Activated naive CD8-positive, alpha-beta T cell treated with anti-CD3 and anti-CD28 coated beads for 36 hours (primary cell): ENCODE results near the gene PIANP. TPM values are rescaled to one million over a fixed set of nuclear protein-coding genes. Genes with fewer than 3 reads are reported as not detected.
A peak's percentile ranks its signal among the peaks of the same experiment; 100 is the strongest.
"Not testable (repeated sequence)": the region's sequence is repeated elsewhere in the genome, so short reads cannot be mapped to it uniquely, and the experiment has no call there.

Experiments used
- DNase-seq: peaks from one replicate; pipeline ENCODE4 v3.0.0; 2021
- H3K27ac Mint-ChIP-seq: one replicate; pipeline ENCODE4 v1.8.0; 2022; ENCODE audit warnings: mild to moderate bottlenecking, moderate library complexity, mixed read lengths
- H3K27me3 Mint-ChIP-seq: one replicate; pipeline ENCODE4 v1.8.0; 2022; ENCODE audit warnings: mild to moderate bottlenecking, mixed read lengths
- H3K36me3 Mint-ChIP-seq: one replicate; pipeline ENCODE4 v1.8.0; 2021; ENCODE audit warnings: mild to moderate bottlenecking, mixed read lengths
- H3K4me1 Mint-ChIP-seq: one replicate; pipeline ENCODE4 v1.8.0; 2021; ENCODE audit warnings: mixed read lengths
- H3K4me3 Mint-ChIP-seq: one replicate; pipeline ENCODE4 v1.8.0; 2022; ENCODE audit warnings: mild to moderate bottlenecking, moderate library complexity, mixed read lengths
- H3K9me3 Mint-ChIP-seq: one replicate; pipeline ENCODE4 v1.8.0; 2022; ENCODE audit warnings: mixed read lengths
- total RNA-seq, 2 experiments: library from RNA; stranded (reverse); gene quantifications; one replicate each; pipeline ENCODE4 v1.2.3, GENCODE V29; 2021

The PIANP gene, protein sequence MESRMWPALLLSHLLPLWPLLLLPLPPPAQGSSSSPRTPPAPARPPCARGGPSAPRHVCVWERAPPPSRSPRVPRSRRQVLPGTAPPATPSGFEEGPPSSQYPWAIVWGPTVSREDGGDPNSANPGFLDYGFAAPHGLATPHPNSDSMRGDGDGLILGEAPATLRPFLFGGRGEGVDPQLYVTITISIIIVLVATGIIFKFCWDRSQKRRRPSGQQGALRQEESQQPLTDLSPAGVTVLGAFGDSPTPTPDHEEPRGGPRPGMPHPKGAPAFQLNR
- total RNA-seq, result under 1 TPM in 1 of 2 experiments, not detected in 1; 0.37 TPM

DNA sequence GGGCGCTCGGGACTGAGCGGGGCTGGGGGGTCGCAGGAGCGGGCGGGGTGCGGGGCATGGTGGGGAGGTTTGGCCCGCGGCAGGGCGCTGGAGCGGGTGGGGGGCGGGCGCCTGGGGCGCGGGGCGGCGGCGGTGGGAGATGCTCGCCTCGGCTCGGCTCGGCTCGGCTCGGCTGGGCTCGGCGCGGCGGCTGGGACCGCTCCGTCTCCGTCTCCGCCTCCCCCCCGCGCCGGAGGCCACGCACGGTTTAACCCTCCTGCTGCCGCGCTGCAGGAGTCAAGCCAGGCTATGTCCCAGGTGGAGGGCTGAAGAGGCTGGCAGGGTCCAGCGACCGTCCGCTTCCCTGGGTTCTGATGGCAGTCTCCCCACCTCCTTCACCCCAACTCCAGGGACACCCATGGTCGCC, at the start of gene PIANP:
PIANP (minus strand) TSS at position 170 of the 406 bp plus-strand sequence. CDS start 2,754 bp downstream, outside the sequence.
- H3K9me3 Mint-ChIP-seq, result no peaks in the 10 kb centered on the region
- peaks cover 6% of the 10 kb centered on the region for H3K4me1 Mint-ChIP-seq
- peaks cover 65% of the 10 kb centered on the region for H3K27me3 Mint-ChIP-seq
- peak within 1 kb of the TSS; percentile 65 for H3K4me3 Mint-ChIP-seq
- peak; percentile 51 for DNase-seq
- H3K27ac Mint-ChIP-seq, result no peak within 1 kb of the TSS
- no peaks in the 10 kb centered on the region for H3K36me3 Mint-ChIP-seq

DNA sequence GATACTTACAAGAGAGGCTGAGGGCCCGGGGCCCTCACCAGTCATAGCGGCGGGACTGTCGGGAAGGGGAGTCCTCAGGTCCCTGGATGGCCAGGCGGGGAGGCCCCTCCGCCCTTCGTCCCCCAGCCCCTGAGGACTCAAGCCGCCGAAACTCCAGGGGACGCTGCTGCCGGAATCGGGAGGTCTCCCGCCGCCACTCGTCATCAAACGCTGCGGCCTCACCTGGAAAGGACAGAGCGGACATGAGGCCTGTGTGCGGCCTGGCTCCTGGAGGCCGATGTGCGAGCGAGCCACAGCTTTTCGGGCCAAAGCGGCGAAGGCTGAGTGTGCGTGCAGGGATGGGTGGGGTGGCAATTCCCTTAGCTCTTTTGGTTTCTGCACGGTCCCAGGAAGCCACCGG, 48.1 kb upstream of the PIANP start:
- peaks cover 42% of the 10 kb centered on the region for H3K36me3 Mint-ChIP-seq
- H3K27me3 Mint-ChIP-seq, result no peaks in the 10 kb centered on the region
- no peaks in the 10 kb centered on the region for H3K9me3 Mint-ChIP-seq

DNA sequence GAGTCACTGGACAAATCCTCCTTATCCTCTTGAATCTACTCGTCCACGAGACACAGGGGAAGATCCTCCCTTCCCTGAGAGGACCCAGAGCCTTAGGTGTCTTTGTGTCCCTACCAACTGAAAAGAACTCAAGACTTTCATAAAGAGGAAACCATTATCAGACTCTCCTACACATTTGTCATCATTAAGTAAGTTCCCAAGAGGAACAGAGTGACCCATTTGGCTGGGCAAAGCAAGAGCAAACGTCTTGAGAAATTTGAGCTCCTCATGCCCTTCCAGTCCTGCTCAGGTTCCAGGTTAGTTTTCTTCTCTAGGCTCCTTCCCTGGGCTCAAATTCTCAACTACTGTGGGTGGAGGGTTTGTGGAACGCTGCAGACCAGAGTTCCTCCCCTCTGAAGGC, 46.6 kb upstream of the PIANP start:
- peaks cover 37% of the 10 kb centered on the region for H3K4me1 Mint-ChIP-seq

More for the DNA sequence above, 48.1 kb upstream of the PIANP start:
- H3K4me3 Mint-ChIP-seq, result no peak overlapping the region
- peaks cover 27% of the 10 kb centered on the region for H3K4me1 Mint-ChIP-seq
- no peak overlapping the region for H3K27ac Mint-ChIP-seq
- no peak for DNase-seq

DNA sequence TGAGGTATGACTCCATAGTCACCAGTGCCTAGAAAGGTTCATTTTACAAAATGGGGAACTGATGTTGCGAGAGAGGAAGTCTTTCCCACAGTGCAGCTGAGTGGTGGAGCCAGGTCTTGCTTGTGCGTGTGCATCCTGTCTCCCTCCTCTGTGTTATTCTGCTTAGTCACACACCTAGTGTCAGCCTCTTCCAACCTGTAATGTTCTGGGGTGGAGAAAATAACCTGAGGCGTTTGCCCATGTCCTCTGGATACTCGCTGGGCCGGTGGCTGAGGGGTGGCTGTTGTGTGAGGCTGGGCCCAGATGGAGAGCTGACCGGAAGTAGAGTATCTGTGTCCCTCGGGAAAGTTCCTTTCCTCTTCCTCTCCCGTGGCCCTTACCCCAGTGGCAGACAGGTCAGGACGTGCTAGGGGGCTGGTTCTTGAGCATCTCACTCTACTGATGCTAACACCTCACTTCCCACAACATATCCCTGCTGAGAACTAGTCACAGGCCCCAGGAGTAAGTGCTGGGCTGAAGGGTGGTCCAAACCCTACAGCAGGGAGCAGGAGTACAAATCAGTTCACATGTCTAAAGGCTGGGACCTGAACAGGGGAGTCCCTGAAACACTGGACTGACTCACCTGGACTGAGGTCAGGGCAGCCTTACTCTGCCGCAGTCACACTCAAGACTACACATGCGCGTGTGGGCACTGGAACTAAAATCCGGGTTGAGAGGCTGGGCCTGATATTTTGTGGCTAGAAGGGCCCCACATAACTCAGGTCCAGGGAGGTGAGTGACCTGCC, 45.3 kb upstream of the PIANP start:
- H3K27ac Mint-ChIP-seq, result peak overlapping the region; percentile 77
- no peak for DNase-seq
- no peaks in the 10 kb centered on the region for H3K9me3 Mint-ChIP-seq
- H3K36me3 Mint-ChIP-seq, result peaks cover 44% of the 10 kb centered on the region
- no peaks in the 10 kb centered on the region for H3K27me3 Mint-ChIP-seq
- H3K4me1 Mint-ChIP-seq, result peaks cover 27% of the 10 kb centered on the region
- H3K4me3 Mint-ChIP-seq, result no peak overlapping the region

More for the DNA sequence above, 46.6 kb upstream of the PIANP start:
- Mint-ChIP-seq H3K27me3 (no peaks in the 10 kb centered on the region), H3K9me3 (no peaks in the 10 kb centered on the region), H3K36me3 (peaks cover 46% of the 10 kb centered on the region), H3K4me3 (no peak overlapping the region), H3K27ac (peak overlapping the region; percentile 68)
- no peak for DNase-seq

DNA sequence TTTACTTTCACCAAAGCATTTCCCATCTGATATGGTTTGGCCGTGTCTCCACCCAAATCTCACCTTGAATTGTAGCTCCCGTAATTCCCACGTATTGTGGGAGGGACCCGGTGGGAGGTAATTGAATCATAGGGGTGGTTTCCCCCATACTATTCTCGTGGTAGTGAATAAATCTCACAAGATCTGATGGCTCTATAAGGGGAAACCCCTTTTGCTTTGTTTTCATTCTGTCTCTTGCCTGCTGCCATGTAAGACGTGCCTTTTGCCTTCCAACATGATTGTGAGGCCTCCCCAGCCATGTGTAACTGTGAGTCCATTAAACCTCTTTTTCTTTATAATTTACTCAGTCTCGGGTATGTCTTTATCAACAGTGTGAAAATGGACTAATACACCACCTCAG, 42.7 kb upstream of the PIANP start:
- H3K27me3 Mint-ChIP-seq, result not testable (repeated sequence)
- peak overlapping the region; percentile 52 for H3K27ac Mint-ChIP-seq
- peaks cover 33% of the 10 kb centered on the region for H3K36me3 Mint-ChIP-seq

DNA sequence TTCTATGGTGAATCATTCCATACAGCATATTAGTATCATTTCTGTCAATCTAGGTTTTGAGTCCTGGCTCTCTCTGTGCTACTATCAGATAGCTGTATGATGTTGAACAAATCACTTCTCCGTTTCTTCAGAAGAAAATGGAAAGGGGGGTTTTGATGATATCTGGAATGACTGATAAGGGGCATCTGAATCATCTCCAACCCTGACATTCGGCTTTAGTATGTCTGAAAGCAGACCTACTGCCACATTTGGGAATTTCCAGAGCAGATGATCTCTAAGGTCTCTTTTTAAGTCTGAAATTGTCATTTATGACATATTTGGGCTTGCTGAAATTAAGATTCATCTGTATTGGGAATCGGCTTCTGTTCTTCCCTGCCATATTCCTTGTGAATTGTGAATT, 42.2 kb upstream of the PIANP start:
- peak overlapping the region; percentile 52 for H3K27ac Mint-ChIP-seq

More for the DNA sequence above, 42.7 kb upstream of the PIANP start:
- not testable (repeated sequence) for H3K4me3 Mint-ChIP-seq, H3K9me3 Mint-ChIP-seq, DNase-seq
- H3K4me1 Mint-ChIP-seq, result peaks cover 27% of the 10 kb centered on the region

DNA sequence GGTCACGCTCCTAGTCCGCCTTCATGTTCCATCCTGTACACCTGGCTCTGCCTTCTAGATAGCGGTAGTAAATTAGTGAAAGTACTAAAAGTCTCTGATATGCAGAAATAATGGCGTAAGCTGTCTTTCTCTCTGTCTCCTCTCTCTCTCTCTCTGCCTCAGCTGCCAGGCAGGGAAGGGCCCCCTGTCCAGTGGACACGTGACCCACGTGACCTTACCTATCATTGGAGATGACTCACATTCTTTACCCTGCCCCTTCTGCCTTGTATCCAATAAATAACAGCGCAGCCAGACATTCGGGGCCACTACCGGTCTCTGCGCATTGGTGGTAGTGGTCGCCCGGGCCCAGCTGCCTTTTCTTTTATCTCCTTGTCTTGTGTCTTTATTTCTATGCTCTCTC, 41.5 kb upstream of the PIANP start:
- Mint-ChIP-seq H3K36me3 (peaks cover 23% of the 10 kb centered on the region), H3K4me1 (peaks cover 27% of the 10 kb centered on the region)
- H3K27me3 Mint-ChIP-seq, DNase-seq, H3K27ac Mint-ChIP-seq, H3K4me3 Mint-ChIP-seq, H3K9me3 Mint-ChIP-seq: not testable (repeated sequence)

More for the DNA sequence above, 42.2 kb upstream of the PIANP start:
- no peak overlapping the region for H3K4me3 Mint-ChIP-seq
- H3K27me3 Mint-ChIP-seq, result no peaks in the 10 kb centered on the region
- no peak for DNase-seq
- peaks cover 30% of the 10 kb centered on the region for H3K36me3 Mint-ChIP-seq
- H3K9me3 Mint-ChIP-seq, result no peaks in the 10 kb centered on the region
- H3K4me1 Mint-ChIP-seq, result peaks cover 27% of the 10 kb centered on the region

DNA sequence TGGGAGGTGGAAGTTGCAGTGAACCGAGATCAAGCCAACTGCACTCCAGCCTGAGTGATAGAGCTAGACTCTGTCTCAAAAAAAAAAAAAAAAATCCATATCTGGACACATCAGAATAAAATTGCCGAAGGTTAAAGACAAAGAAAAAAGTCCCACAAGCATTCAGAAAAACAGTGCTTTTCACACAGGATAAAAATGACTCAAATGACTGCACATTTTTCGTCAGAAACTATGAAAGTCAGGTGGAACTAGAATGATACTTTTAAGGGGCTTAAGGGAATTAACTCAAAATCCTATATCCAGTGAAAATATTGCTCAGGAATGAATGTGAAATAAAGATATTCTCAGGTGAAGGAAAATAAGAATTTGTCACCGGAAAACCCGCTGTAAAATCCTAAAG, 36.1 kb upstream of the PIANP start:
- Mint-ChIP-seq H3K36me3 (peaks cover 3% of the 10 kb centered on the region), H3K4me3 (no peak overlapping the region), H3K27ac (no peak overlapping the region), H3K4me1 (peaks cover 4% of the 10 kb centered on the region), H3K27me3 (no peaks in the 10 kb centered on the region), H3K9me3 (no peaks in the 10 kb centered on the region)
- DNase-seq, result no peak

DNA sequence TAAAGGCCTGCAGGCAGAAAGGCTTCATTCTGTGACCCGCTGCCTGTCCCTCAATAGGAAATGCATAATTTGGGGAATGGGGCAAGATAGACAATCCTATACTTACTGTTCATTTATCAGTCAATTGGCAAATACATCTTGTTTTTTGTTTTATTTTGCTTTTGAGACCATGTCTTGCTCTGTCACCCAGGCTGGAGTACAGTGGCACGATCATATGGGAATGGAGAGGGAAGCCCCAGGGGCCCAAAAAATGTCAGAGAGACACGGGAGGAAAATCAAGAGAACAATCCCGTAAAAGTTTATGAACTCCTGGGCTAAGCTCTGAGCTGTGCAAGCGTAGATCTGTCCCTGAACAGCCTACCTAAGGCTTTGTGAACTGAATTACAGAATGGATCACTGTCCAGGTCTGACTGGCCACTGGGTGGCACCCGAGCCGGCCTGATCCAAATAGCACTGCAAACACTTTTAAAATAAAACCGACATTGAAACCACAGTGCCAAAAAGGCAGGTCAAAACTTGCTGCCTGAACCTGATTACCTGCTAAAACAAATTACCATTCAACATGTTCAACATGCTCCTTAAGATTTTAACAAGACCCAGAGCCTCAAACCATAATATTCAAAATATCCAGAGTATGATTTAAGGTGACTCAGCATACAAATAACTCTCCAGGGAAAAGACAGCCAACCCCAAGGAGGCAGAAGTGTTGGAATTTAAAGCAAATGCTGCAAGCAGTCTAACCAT, 35.0 kb upstream of the PIANP start:
- Mint-ChIP-seq H3K4me1 (peaks cover 4% of the 10 kb centered on the region), H3K36me3 (peaks cover 10% of the 10 kb centered on the region), H3K27ac (no peak overlapping the region), H3K9me3 (no peaks in the 10 kb centered on the region), H3K27me3 (no peaks in the 10 kb centered on the region), H3K4me3 (no peak overlapping the region)
- DNase-seq, result peak; percentile 34

DNA sequence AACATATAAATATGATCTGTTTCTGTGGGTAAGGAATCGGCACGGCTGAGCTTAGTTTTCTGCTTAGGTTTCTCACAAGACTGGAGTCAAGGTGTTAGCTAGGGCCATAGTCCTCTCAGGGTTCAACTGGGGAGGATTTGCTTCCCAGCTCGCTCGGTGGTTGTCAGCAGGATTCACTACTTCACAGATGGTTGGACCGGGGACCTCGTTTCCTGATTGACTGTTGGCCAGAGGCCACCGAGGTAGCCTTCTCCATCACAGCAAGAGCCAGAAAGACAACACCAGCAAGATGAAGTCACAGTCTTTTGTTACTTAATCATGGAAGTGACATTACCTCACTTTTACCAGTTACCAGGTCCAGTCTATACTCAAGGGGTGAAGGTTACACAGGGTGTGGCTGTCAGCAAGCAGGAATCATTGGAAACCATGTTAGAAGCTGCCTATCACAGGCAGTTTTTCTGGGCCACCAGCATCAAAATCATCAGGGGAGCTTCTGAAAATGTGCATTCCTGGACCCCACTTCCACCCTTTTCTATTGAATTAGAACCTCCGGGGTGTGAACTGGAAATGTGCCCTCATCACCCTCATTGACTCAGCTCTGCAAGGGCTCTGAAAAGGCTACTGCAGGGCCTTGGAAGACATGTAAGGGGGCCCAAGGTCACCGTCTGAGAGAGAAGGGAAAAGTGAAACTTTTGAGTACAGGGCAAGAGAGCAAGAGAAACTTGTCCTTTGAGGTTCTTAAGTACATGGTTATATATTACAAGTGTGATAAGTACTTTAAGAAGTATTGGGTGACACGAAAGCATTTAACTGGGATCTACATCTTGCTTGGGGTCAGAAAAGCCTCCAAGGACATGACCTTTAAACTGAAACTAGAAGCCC, 34.1 kb upstream of the PIANP start:
- DNase-seq, result no peak
- Mint-ChIP-seq H3K36me3 (peaks cover 14% of the 10 kb centered on the region), H3K27me3 (no peaks in the 10 kb centered on the region), H3K9me3 (no peaks in the 10 kb centered on the region), H3K4me3 (no peak overlapping the region), H3K4me1 (peaks cover 4% of the 10 kb centered on the region), H3K27ac (no peak overlapping the region)

DNA sequence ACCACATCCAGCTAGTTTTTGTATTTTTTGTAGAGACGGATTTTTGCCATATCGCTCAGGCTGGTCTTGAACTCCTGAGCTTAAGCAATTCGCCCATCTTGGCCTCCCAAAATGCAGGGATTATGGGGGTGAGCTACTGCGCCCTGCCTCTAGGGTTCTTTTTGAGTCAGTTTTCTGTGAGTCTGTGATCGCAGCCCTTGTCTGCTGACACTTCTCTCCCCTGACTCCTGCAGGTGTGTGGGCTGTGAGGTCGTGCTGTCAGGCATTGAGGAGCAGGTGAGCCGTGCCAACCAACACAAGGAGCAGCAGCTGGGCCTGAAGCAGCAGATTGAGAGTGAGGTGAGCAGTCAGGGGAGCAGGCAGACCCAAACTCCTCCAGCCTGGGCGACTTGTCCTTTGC, 29.6 kb upstream of the PIANP start:
- Mint-ChIP-seq H3K27me3 (no peaks in the 10 kb centered on the region), H3K4me3 (no peak overlapping the region), H3K4me1 (peaks cover 10% of the 10 kb centered on the region), H3K9me3 (no peaks in the 10 kb centered on the region), H3K27ac (no peak overlapping the region), H3K36me3 (peaks cover 20% of the 10 kb centered on the region)
- no peak for DNase-seq

DNA sequence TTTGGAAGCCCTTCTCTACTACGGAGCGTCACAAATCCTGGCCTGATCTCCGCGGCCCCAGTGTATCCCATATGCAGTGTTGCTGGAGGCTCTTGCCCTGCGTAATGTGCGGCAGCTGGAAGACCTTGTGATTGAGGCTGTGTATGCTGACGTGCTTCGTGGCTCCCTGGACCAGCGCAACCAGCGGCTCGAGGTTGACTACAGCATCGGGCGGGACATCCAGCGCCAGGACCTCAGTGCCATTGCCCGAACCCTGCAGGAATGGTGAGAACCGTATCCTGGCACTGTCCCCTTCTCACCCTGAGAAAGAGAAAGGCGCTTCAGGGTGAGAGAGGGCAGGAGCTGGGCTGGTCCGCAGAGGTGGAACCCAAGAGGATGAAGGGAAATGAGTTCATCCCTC, 28.6 kb upstream of the PIANP start:
- no peak for DNase-seq
- Mint-ChIP-seq H3K4me1 (peaks cover 13% of the 10 kb centered on the region), H3K27ac (no peak overlapping the region), H3K27me3 (no peaks in the 10 kb centered on the region), H3K36me3 (peaks cover 20% of the 10 kb centered on the region), H3K9me3 (no peaks in the 10 kb centered on the region), H3K4me3 (no peak overlapping the region)

DNA sequence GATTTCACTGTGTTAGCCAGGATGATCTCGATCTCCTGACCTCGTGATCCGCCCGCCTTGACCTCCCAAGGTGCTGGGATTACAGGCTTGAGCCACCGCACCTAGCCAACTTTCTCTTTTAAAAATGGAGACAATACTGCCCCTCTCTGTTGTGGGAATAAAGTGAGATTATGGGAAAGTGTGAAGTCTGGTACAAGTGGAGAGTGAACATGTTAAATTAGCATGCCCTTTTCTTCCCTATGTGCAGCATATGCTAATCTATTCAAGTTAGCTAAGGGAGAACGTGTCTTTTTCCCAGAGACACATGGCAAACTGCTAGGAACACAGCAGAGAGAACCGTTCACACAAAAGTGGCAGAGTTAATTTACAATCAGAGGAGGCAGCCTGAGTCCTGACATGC, 24.7 kb upstream of the PIANP start:
- peak overlapping the region; percentile 90 for H3K4me3 Mint-ChIP-seq
- H3K36me3 Mint-ChIP-seq, result peaks cover 13% of the 10 kb centered on the region
- H3K9me3 Mint-ChIP-seq, result no peaks in the 10 kb centered on the region
- no peak for DNase-seq
- peak overlapping the region; percentile 64 for H3K27ac Mint-ChIP-seq
- peaks cover 18% of the 10 kb centered on the region for H3K4me1 Mint-ChIP-seq
- no peaks in the 10 kb centered on the region for H3K27me3 Mint-ChIP-seq

DNA sequence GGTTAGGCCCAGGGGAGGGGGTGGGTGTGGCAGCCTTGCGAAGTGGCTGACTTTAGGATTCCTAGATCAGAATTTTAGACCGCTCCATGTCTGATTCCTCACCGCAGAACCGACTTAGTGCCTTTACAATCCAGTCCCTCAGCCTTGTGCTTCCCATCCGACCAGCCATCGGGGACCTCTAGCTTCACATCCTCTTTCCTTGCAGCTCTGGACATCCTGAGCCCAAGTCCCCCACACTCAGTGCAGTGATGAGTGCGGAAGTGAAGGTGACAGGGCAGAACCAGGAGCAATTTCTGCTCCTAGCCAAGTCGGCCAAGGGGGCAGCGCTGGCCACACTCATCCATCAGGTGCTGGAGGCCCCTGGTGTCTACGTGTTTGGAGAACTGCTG, 23.8 kb upstream of the PIANP start:
- no peaks in the 10 kb centered on the region for H3K9me3 Mint-ChIP-seq
- H3K4me1 Mint-ChIP-seq, result peaks cover 18% of the 10 kb centered on the region
- H3K27ac Mint-ChIP-seq, result peak overlapping the region; percentile 95
- peaks cover 9% of the 10 kb centered on the region for H3K36me3 Mint-ChIP-seq
- no peaks in the 10 kb centered on the region for H3K27me3 Mint-ChIP-seq
- DNase-seq, result peak; percentile 33
- H3K4me3 Mint-ChIP-seq, result peak overlapping the region; percentile 90
